Raji (cell line): ENCODE data around the gene KIAA2012.

Source experiments
- POLR2A ChIP-seq: IDR thresholded peaks from 2 replicates; pipeline ENCODE4 v1.6.1; 2011; ENCODE audit warnings: low read depth, low read length, control low read depth; ENCODE audit not compliant: insufficient read depth

KIAA2012 gene

DNA sequence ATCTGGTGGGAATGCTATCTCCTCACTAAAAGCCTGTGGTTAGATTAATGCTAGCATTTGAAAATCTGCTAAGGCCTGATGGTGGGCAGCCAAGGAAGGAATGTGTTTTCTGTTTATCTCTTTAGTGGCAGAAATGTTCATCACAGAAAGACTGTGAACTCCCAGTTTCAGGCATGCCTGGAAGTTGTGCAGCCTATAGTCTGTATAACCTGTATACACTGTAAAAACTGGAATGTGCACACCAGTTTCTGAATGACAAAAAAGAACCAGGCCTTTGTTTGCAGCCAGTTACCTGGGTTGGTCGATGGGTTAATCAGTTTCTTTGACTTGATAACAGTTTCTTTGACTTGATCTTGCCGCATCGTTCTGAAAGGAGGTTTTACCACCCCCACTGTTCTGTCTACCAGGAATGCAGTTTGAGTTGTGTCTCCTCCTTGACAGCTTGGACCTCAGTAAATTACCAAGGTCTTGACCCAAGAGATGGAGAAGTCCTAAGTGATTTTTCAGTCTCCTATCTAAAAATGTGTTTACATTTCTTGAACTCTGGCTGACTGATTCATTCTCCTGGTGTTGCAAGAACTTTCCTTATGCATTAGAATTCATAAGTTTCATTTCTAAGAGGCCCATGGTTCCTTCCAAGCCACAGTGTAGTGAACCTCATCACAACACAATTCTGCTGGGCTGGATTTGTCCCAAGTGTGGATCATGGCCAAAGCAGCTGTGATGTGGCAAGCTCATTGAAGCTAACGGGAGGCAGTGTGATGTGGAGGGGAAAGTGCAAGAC is 62.2 kb downstream of the KIAA2012 start:
- TF ChIP-seq POLR2A, result no peak

DNA sequence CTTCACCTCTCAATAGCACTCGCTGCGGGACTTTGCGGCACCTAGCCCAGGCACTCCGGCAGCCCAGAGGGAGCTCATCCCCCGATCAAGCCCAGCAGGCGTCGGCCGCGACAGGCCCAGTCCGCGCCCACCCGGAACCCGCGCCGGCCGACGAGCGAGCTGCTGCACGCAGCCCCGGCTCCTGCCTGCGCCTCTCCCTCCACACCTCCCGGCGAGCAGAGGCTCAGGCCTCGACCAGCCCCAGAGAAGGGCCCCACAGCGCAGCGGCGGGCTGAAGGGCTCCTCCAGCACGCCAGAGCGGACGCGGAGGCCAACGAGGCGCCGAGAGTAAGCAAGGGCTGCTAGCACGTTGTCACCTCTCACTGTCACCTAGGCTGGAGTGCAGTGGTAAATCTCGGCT is 63.5 kb downstream of the KIAA2012 start:
- TF ChIP-seq POLR2A, result no peak

DNA sequence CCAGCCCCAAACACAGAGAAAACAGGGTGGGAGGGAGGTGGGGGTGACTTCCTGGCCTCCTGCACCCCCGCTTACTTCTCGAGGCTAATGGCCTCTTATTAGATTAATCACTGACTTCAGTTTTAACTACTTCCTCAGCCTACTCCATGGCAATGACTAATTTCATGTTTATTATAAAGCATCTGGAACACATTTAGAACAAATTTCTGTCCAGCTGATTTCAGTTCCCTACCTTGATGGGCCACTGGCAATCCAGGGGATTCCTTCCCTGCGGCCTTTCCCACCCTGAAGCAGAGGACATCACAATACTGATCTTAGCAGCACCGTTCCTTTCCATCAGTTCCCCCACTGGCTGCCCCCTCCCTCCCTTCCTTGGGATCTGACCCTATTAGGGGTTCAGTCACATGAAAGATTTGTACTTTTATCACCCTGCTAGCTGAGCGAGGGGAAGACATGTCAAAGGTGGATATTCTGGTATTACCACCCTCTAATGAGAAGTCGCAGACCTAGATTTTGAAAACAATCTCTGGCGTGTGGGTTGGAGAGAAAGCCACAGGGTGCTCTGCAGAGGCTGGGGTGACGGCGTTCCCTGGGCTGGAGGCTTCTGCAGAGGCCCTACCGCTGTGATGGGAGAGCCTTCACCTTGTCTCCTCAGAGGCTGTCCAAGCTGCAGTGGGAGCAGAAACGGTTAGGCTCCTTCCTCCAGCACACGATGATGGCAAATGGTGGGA is 67.6 kb downstream of the KIAA2012 start:
- TF ChIP-seq POLR2A, result no peak

DNA sequence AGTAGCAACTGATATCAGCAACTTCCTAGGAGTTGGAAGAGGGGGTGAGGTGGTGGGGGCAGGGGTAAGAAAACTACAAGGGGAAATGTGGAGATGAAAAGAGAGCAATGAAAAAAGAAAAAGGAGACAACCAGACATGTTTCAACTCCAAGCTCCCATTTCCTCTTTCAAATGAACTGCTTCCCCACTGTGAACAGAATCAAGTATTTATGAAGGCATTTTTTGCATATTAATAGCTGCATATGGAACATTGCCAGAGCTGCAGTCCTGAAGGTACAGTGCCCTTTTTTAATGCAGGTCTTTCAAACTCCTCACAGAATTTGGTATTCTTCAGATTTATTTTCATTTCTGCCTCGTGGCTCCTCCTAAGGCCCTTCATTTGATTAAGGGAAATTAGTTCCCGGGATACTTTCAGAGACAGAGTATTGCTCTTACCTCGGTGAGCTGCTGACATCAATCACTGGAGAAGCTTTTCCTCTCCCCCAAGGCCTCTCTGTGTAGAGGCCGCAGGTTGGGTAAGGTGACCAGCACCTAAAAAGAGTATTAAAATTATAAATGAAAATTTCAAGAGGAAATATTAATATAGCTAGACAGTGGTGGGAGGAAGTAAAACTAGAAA is 68.4 kb downstream of the KIAA2012 start:
- no peak for TF ChIP-seq POLR2A

DNA sequence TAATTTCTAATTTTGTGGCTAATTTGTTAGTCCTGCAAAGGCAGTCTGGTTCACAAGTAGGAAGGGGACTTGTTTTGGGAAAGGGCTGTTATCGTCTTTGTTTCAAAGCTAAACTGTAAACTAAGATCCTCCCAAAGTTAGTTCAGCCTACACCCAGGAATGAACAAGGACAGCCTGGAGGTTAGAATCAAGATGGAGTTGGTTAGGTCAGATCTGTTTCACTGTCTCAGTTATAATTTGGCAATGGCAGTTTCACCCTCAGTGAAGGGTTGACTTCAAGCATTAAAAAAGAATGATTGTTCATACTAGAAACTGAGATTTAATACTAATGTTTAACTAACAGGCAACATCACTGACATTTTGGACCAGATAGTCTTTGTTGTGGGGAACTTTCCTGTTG is 69.5 kb downstream of the KIAA2012 start:
- no peak for TF ChIP-seq POLR2A

DNA sequence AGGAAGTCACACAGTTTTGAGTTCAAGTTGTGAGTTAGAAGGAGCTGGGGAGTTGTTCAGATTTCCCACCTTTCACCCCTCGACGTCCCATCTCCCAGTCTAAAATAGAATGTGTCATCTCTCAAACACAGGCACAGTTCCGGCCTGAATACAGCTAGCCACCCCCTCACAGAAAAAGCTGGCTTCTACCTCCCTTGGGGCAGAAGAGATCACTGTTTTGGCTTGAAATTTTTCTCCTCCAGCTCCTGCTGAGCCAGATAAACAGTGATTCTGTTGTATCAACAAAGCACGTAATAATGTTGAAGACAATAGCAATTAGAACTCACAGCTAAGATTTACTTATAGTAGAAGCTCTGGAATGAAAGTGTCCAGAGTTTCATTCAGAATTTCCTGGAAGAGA is 74.7 kb downstream of the KIAA2012 start:
- TF ChIP-seq POLR2A, result no peak

DNA sequence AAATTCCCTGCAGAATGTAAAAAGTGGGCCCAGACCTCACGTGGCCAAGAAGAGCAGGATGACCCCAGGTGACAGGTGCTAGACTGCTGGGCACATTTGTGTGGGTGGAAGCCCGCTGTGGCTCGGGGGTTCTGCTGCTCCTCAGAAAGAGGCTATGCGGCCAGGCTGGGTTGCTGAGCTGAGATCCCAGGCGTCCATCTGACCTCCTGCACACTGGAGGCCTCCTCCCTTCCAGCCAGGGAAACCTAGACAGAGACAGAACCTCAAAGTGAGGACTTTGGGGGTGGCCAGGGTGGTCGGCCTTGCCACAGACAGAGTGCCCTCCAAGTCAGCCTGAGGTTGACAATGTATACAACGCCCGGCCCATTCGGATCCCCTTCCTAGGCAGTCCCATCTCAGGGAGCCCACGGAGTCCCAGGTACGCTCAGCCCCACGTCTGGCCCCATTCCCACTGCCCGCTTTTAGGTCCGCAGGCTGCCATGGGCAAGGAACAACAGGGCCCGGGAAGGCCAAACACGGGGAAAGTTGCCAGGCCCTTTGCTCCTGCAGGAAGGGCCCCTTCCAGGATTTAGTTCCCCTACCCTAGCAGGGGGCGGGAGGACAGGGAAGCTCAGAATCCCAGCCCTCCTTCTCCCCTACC is 75.6 kb downstream of the KIAA2012 start:
- no peak for TF ChIP-seq POLR2A

DNA sequence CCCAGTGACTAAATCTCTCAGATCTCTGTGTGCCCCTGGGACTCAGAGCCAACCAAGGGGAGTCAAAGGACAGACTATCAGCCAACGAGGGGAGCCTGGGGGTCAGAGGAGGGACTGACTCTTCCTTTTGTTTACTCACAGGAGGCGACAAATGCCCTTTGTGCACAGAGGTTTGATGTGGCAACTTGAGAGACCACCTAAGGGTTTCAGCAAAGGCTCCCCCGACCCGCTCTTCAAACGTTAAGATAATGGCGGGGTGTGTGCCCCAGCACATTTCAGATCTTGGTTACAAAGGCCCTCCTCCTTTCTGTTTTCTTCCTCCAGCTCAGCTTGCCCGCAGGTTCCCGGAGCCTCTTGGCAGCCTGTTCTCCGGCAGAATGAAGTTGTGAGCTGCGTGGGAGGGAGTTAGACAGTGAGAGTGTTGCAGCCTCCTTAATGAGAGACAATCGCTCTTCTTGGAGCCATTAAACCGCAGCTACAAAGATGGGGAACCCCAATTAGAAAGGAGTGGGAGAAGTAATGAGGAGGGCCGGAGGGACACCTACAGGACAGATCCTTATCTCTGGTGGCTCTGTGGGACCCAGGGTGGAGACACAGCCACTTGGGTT is 76.2 kb downstream of the KIAA2012 start:
- TF ChIP-seq POLR2A, result no peak

DNA sequence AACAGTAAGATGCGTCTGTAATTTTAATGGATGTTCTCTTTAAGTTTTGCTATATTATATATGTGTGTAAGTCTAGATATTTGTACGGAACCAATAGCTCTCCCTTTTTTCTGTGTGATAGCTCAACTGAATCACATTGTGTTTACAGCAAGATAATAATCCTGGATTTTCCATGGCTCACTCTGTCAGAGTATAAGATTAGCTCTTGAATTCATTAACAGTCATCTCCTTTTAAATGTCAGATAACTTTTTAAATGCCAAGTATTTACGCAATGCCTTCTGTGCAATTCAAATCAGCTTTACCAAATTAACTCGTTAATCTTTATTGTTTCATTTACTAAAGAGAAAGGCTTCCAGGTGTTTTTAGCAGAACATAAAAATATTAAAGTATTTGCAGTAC is 76.9 kb downstream of the KIAA2012 start:
- TF ChIP-seq POLR2A, result no peak

DNA sequence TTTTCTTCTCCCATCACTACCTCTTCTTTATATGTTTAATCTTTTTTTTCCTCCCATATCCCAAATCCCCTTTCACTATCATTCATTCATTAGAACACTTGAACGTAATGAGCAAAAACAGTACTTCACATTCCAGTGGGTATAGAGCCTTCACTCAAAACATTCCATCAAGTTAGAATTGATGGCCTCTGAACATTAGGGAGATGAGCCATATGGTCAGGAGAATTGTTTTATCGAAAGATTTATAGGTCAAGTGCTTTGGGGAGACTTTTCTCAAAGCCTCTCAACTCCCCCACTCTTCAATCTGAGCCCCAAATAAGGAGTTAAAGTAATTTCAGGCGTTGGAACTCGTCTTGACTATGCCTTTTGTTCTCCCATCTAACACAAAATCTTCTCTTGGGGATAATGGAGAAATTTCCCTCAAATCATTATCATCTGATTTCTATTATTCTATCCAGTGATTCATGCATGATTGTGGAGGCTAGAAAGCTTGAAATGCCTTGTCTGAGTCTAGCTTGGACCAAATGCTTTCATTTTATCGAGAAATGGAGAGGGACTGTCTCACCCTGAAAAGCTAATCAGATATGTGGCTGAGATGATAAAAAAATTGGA is 79.2 kb downstream of the KIAA2012 start:
- no peak for TF ChIP-seq POLR2A

DNA sequence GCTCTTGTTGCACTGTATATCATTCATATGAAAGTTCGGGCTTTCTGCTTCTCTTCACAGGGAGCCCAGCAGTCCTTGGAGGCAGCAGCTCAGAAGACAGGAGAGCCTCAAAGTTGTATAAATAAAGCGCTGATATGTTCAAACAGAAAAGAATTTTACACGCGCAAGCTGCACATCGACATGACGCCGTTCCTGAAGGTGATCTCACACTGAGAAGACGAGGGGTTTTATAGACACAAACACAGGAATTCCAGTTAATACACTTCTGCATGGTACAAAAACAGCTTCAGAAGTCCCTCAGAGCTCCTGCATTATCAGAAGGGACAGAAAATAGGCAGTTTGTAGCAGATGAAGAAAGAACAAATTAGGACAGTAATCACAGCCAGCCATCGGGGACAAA is 81.6 kb downstream of the KIAA2012 start:
- TF ChIP-seq POLR2A, result no peak

DNA sequence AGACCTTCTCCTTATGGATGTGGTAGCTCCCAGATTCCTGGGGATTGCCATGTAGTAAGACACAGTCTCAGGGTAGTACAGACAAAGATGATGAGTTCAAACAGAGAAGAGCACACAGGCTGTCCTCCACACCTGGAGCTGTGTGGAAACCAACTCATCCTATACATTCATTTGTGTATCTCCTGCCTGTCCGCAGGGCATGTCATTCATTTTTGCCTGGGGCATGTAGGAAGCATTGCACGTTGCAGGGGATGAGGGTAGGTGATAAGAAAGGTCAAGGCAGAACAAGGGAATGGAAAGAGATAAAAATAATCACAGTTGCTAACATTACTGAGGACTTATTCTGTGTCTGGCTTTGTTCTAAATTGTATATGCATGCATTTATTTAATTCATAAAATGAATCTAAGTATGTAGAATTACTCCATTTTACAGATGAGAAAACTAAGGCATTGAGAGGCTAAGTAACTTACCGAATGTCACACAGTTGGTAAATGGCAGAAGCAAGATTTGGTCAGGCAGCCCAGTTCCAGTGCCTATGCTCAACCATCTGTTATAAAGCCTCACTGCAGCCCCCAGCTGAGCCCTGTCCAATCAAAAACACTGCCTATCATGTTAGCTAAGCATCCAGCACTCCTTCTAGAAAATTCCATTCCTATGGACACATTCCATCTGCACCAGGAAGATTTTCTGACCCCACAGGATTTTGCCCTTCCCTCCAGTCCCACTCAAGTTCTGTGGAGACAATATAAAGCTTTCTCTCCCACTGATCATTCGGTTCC is 84.3 kb downstream of the KIAA2012 start:
- no peak for TF ChIP-seq POLR2A

DNA sequence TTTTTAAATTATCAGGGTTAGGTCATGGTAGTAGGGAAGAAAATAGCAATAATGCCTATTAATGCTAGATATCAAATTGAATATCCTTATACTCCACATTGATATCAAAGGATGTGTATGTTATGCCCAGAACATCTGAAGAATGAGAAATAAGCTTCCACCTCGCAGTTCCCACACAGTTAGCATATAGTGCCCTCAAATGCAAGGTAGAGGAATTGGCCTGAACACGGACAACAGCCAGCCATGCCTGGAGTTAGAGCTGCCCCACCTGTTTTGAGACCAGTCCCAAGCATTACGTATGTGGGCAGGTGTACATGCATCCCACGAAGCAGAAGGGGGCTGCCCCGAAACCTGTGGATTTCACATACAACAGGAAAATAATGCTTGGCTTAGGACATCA is 85.7 kb downstream of the KIAA2012 start:
- TF ChIP-seq POLR2A, result no peak
